Mesendoderm (in vitro differentiated cells): ENCODE results near the gene PIEZO1.

ENCODE experiments used
- DNase-seq: peaks from one replicate; pipeline ENCODE4 v3.0.0; 2013
- H2AK5ac ChIP-seq: 2 replicates; pipeline ENCODE4 v1.6.1; 2013; ENCODE audit warnings: low read length, inconsistent platforms
- H2BK120ac ChIP-seq: 2 replicates; pipeline ENCODE4 v1.6.1; 2013; ENCODE audit warnings: low read depth, mild to moderate bottlenecking, low read length, moderate library complexity, mixed read lengths
- H2BK15ac ChIP-seq: replicated peaks from 2 replicates; pipeline ENCODE4 v1.6.1; 2013; ENCODE audit warnings: low read depth, mild to moderate bottlenecking, moderate library complexity
- H2BK5ac ChIP-seq: 2 replicates; pipeline ENCODE4 v1.6.1; 2013; ENCODE audit warnings: low read length, inconsistent platforms
- H3K18ac ChIP-seq: 2 replicates; pipeline ENCODE4 v1.6.1; 2013; ENCODE audit warnings: mild to moderate bottlenecking, low read length, mixed read lengths
- H3K23ac ChIP-seq: one replicate; pipeline ENCODE4 v1.6.1; 2013; ENCODE audit warnings: low read length
- H3K27ac ChIP-seq: 2 replicates; pipeline ENCODE4 v1.5.1; 2013; ENCODE audit warnings: low read depth, mild to moderate bottlenecking, inconsistent platforms, low read length, moderate library complexity
- H3K27me3 ChIP-seq: 2 replicates; pipeline ENCODE4 v1.6.1; 2013; ENCODE audit warnings: low read length, control low read depth, mild to moderate bottlenecking, inconsistent platforms; ENCODE audit not compliant: insufficient read depth, poor library complexity
- H3K36me3 ChIP-seq: 2 replicates; pipeline ENCODE4 v1.6.1; 2013; ENCODE audit warnings: low read length, inconsistent platforms; ENCODE audit not compliant: control insufficient read depth, insufficient read depth
- H3K4ac ChIP-seq: one replicate; pipeline ENCODE4 v1.6.1; 2013; ENCODE audit warnings: low read depth, mild to moderate bottlenecking, low read length, moderate library complexity
- H3K4me1 ChIP-seq: 2 replicates; pipeline ENCODE4 v1.6.1; 2013; ENCODE audit warnings: low read depth, low read length, inconsistent platforms; ENCODE audit not compliant: control insufficient read depth
- H3K4me2 ChIP-seq: 2 replicates; pipeline ENCODE4 v1.6.1; 2013; ENCODE audit warnings: low read length
- H3K4me3 ChIP-seq: 2 replicates; pipeline ENCODE4 v1.5.1; 2013; ENCODE audit warnings: mild to moderate bottlenecking, low read length
- H3K56ac ChIP-seq: one replicate; pipeline ENCODE4 v1.6.1; 2013; ENCODE audit warnings: low read length
- H3K79me1 ChIP-seq: 2 replicates; pipeline ENCODE4 v1.6.1; 2013; ENCODE audit warnings: low read length, inconsistent platforms
- H3K79me2 ChIP-seq: 2 replicates; pipeline ENCODE4 v1.6.1; 2013; ENCODE audit warnings: mild to moderate bottlenecking, low read length; ENCODE audit not compliant: control insufficient read depth, insufficient read depth
- H3K9ac ChIP-seq: 2 replicates; pipeline ENCODE4 v1.6.1; 2013; ENCODE audit warnings: low read length, inconsistent platforms
- H4K5ac ChIP-seq: one replicate; pipeline ENCODE4 v1.6.1; 2013; ENCODE audit warnings: low read length
- H4K8ac ChIP-seq: one replicate; pipeline ENCODE4 v1.6.1; 2013; ENCODE audit warnings: low read depth, mild to moderate bottlenecking, control low read depth, low read length, moderate library complexity
- WGBS: extraction: QIAGEN DNeasy Blood & Tissue Kit; methylation state at CpG from one replicate; pipeline ENCODE4 v1.1.7; 2013; ENCODE audit warnings: low lambda C conversion rate, missing lambda C conversion rate; ENCODE audit not compliant: insufficient coverage; ENCODE audit errors: extremely low coverage; 5-methylcytosine and 5-hydroxymethylcytosine counted together

Gene PIEZO1

GRCh38 chr16:88766975-88767374, 18.0 kb downstream of the PIEZO1 start:
- Histone ChIP-seq H2BK15ac (no peak overlapping the region), H3K4me3 (no peak overlapping the region), H3K27me3 (no peaks in the 10 kb centered on the region), H3K9ac (no peak overlapping the region), H3K4me2 (no peak overlapping the region), H3K79me1 (peaks cover 3% of the 10 kb centered on the region), H4K8ac (no peak overlapping the region), H3K18ac (no peak overlapping the region), H3K27ac (no peak overlapping the region), H3K4me1 (peaks cover 20% of the 10 kb centered on the region), H3K4ac (no peak overlapping the region), H3K56ac (no peak overlapping the region), H2AK5ac (no peak overlapping the region), H2BK120ac (no peak overlapping the region), H2BK5ac (no peak overlapping the region), H4K5ac (no peak overlapping the region), H3K36me3 (no peaks in the 10 kb centered on the region), H3K79me2 (peaks cover 6% of the 10 kb centered on the region), H3K23ac (no peak overlapping the region)
- DNase-seq: no peak
- no CpG with 5 or more reads among the region's 11 CpGs for WGBS

DNA sequence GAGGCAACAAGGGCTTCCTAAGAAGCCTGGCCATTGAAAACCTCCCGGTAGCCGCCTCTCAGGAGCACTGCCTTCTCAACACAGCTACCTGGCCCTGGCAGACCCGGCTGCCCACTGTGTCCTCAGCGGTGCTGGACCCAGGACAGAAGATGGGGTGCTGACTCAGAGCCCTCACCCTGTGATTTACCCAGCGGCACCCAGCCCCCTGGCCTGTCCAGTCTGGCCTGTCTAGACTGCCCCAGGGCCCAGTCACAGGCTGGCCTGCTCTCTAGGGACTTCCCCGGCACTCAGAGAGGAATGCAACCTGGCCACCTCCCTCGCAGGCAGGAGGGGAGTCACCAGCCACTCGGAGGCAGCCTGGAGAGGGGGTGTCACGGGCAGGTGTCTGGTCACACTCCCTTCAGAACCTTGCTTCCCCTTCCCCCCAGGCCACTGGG, 20.1 kb downstream of the PIEZO1 start:
- no peak overlapping the region for H2BK120ac ChIP-seq
- H4K8ac ChIP-seq: no peak overlapping the region
- H3K27ac ChIP-seq: no peak overlapping the region
- no peak overlapping the region for H3K4ac ChIP-seq
- H3K79me2 ChIP-seq: peaks cover 6% of the 10 kb centered on the region
- H3K4me2 ChIP-seq: no peak overlapping the region
- H3K79me1 ChIP-seq: peaks cover 3% of the 10 kb centered on the region
- peak; percentile 75 for DNase-seq
- no peak overlapping the region for H3K4me3 ChIP-seq
- H3K56ac ChIP-seq: no peak overlapping the region
- no peaks in the 10 kb centered on the region for H3K27me3 ChIP-seq
- no peak overlapping the region for H3K9ac ChIP-seq
- H2BK5ac ChIP-seq: no peak overlapping the region
- H2AK5ac ChIP-seq: no peak overlapping the region
- no peaks in the 10 kb centered on the region for H3K36me3 ChIP-seq
- H2BK15ac ChIP-seq: no peak overlapping the region
- peak overlapping the region; percentile 45 for H3K23ac ChIP-seq
- no peak overlapping the region for H3K18ac ChIP-seq
- H3K4me1 ChIP-seq: peaks cover 7% of the 10 kb centered on the region
- no peak overlapping the region for H4K5ac ChIP-seq
- no CpG with 5 or more reads among the region's 9 CpGs for WGBS

- no peak overlapping the region for H4K8ac ChIP-seq
- H3K56ac ChIP-seq: no peak overlapping the region
- no peak for DNase-seq
- H3K23ac ChIP-seq: no peak overlapping the region
- WGBS: no CpG with 5 or more reads among the region's 19 CpGs
- H3K36me3 ChIP-seq: no peaks in the 10 kb centered on the region
- no peak overlapping the region for H2AK5ac ChIP-seq
- no peak overlapping the region for H4K5ac ChIP-seq
- H3K79me1 ChIP-seq: no peaks in the 10 kb centered on the region
- H3K4me2 ChIP-seq: no peak overlapping the region
- no peak overlapping the region for H2BK120ac ChIP-seq
- peaks cover 6% of the 10 kb centered on the region for H3K4me1 ChIP-seq
- no peak overlapping the region for H3K4me3 ChIP-seq
- no peaks in the 10 kb centered on the region for H3K27me3 ChIP-seq
- H2BK5ac ChIP-seq: no peak overlapping the region
- H3K4ac ChIP-seq: no peak overlapping the region
- H3K18ac ChIP-seq: no peak overlapping the region
- H3K27ac ChIP-seq: no peak overlapping the region
- no peak overlapping the region for H2BK15ac ChIP-seq
- peaks cover 2% of the 10 kb centered on the region for H3K79me2 ChIP-seq
- H3K9ac ChIP-seq: no peak overlapping the region
These were observed 20.9 kb downstream of the PIEZO1 start for GRCh38 chr16:88764080-88764479.

DNA sequence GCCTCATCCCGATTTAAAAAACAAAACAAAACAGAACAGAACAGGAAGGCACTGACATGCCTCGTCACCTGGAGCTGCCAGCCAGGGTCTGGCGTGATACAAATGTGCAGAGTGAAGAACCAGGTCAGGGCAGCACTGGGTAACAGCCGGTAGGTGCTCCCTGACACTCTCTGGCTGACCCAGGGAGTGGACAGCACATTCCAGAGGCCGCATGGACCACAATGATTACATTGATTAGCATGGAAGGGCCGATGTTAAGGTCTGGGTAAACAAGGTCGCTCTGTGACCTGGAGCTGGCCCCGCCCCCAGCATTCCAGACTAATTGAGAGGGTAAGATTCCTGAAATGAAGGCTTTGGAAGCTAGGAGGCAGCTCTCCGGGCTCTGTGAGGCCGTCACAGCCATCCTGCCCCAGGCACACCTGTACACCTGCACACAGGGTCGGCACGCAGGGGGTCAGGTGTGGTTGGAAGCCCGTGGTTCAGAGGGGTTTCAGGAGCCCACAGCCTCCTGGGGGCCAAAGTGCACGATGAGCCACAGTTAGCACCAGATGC, 21.4 kb downstream of the PIEZO1 start:
- Histone ChIP-seq H3K9ac (peak overlapping the region; percentile 49), H3K27ac (no peak overlapping the region), H3K4me1 (peaks cover 6% of the 10 kb centered on the region), H3K79me2 (peaks cover 2% of the 10 kb centered on the region), H2BK120ac (no peak overlapping the region), H3K27me3 (no peaks in the 10 kb centered on the region), H3K18ac (no peak overlapping the region), H4K5ac (no peak overlapping the region), H3K56ac (peak overlapping the region; percentile 30), H2BK5ac (no peak overlapping the region), H3K4me2 (no peak overlapping the region), H4K8ac (no peak overlapping the region), H2BK15ac (no peak overlapping the region), H3K4ac (no peak overlapping the region), H3K23ac (no peak overlapping the region), H3K36me3 (no peaks in the 10 kb centered on the region), H3K79me1 (peaks cover 3% of the 10 kb centered on the region), H2AK5ac (no peak overlapping the region), H3K4me3 (no peak overlapping the region)
- DNase-seq: peak; percentile 96
- WGBS: no CpG with 5 or more reads among the region's 14 CpGs

- H3K4me1 ChIP-seq: peaks cover 6% of the 10 kb centered on the region
These were observed 22.1 kb downstream of the PIEZO1 start for GRCh38 chr16:88762941-88763340.

DNA sequence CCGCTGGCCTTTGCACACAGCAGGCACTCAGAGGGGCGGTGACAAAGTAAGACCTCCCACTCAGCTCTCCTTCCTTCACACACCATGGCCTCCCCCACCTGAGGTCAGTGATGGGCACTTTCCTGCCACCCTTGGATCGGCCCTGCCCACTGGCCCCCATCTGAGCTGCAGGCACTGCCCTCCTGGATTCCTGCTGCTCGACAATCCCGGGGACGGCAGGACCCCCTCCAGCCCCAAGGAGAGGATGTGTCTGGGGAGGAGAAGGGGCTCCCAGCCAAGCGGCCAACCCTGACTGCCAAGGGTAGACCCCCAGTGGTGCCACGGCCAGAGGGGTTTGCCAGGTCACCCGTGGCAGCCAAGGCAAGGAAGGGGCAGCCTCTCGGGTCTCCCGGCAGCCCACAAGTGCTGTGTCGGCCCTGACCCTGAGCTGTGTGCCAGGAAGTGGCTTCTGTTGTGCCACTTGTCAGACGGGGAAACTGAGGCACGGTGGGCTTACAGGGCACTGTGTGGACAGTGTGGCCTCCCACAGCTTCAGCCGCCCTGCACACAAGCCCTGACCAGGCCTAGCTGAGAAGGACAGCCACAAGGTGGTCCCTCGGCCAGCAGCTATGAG, 22.7 kb downstream of the PIEZO1 start:
- H3K4me2 ChIP-seq: no peak overlapping the region
- no peak overlapping the region for H2AK5ac ChIP-seq
- no peak overlapping the region for H3K23ac ChIP-seq
- no peak overlapping the region for H2BK15ac ChIP-seq
- no peaks in the 10 kb centered on the region for H3K27me3 ChIP-seq
- H4K8ac ChIP-seq: no peak overlapping the region
- no peak overlapping the region for H4K5ac ChIP-seq
- no peak overlapping the region for H3K4ac ChIP-seq
- H2BK120ac ChIP-seq: no peak overlapping the region
- H3K36me3 ChIP-seq: no peaks in the 10 kb centered on the region
- no peak overlapping the region for H3K9ac ChIP-seq
- no peak for DNase-seq
- H3K27ac ChIP-seq: no peak overlapping the region
- H3K18ac ChIP-seq: no peak overlapping the region
- peak overlapping the region; percentile 28 for H3K56ac ChIP-seq
- peaks cover 6% of the 10 kb centered on the region for H3K4me1 ChIP-seq
- H3K79me1 ChIP-seq: peaks cover 3% of the 10 kb centered on the region
- no peak overlapping the region for H3K4me3 ChIP-seq
- no CpG with 5 or more reads among the region's 16 CpGs for WGBS
- no peak overlapping the region for H2BK5ac ChIP-seq
- peaks cover 5% of the 10 kb centered on the region for H3K79me2 ChIP-seq

More at GRCh38 chr16:88762941-88763340, 22.1 kb downstream of the PIEZO1 start:
- no peak overlapping the region for H3K23ac ChIP-seq
- no peak overlapping the region for H3K56ac ChIP-seq
- H3K4ac ChIP-seq: no peak overlapping the region
- peaks cover 5% of the 10 kb centered on the region for H3K79me2 ChIP-seq
- H2BK5ac ChIP-seq: no peak overlapping the region
- H3K18ac ChIP-seq: no peak overlapping the region
- H3K27ac ChIP-seq: no peak overlapping the region
- no peak overlapping the region for H3K9ac ChIP-seq
- no peaks in the 10 kb centered on the region for H3K27me3 ChIP-seq
- no peak overlapping the region for H2AK5ac ChIP-seq
- H2BK120ac ChIP-seq: no peak overlapping the region
- DNase-seq: no peak
- no peaks in the 10 kb centered on the region for H3K36me3 ChIP-seq
- H3K4me2 ChIP-seq: no peak overlapping the region
- no peak overlapping the region for H3K4me3 ChIP-seq
- H4K5ac ChIP-seq: no peak overlapping the region
- no peak overlapping the region for H2BK15ac ChIP-seq
- no peak overlapping the region for H4K8ac ChIP-seq
- H3K79me1 ChIP-seq: peaks cover 3% of the 10 kb centered on the region
- whole genome bisulfite sequencing: no CpG with 5 or more reads among the region's 10 CpGs
